GM21619 (cell line): Measurements from ENCODE around the gene RTL9.

ENCODE experiments used
- ATAC-seq: cut with Tn5 transposase; IDR thresholded peaks from one replicate; pipeline ENCODE4 v1.9.1; 2021; ENCODE audit not compliant: unreplicated experiment

Gene RTL9

DNA sequence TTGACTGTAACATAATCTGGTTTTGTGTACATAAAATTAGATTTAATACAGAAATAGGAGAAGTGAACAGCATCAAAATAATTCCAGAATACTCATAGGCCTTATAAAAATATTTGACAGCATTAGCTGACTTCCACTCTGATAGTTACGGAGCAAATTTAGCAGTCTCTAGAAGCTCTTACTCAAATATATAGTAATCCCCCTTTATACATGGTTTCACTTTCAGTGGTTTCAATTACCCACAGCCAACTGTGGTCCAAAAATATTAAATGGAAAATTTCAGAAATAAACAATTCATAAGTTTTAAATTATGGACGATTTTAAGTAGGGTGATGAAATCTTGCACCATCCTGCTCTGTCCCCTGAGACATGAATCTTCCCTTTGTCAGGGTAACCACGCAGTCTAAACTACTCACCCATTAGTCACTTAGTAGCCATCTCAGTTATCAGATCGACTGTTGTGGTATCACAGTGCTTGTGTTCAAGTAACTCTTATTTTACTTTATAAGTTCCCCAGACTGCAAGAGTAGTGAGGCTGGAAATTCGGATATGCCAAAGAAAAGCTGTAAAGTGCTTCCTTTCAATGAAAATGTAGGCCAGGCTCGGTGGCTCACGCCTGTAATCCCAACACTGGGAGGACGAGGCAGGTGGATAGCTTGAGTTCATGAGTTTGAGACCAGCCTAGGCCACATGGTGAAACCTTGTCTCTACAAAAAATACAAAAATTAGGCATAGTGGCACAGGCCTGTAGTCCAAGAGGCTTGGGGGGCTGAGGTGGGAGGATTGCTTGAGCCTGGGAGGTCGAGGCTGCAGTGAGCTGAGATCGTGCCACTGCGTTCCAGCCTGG lies 17.2 kb upstream of the RTL9 start:
- peak; percentile 94 for ATAC-seq

DNA sequence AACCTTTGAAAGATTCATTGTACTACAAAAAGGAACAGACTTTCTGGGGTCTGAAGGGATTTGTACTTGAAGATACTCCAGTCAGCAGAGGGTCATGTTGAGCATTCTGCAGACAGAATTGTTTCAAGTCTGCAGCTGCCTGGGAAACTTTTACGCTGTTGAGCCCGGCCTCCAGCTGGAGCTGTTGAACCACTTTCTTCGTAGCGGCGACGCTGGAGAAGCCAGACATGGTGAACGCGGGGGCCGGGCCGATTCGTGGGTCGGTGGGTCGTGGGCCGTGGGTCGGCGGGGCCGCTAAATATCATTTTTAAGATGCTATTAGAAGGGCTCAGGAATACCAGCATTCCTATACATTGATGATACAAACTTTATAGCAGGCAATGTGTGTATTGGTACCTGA lies 12.0 kb upstream of the RTL9 start:
- no peak for ATAC-seq

DNA sequence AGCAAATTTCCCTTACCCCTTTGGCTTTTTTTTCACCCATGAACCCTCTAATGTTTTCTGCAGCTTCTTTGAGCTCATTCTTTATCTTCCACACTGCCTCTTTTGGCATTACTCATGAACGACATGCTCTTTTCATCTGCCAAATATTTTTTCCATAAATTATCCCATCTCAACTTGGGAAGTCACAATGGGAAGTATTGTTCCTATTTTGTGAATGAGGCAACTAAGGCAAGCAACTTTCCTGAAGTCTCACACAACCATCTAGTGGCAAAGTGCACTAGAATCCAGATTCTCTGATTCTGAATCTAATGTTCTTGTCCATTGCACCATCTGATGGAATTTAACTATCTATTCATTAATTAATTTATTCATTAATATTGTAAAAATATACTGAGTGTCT lies 625 bp downstream of the RTL9 start:
- no peak for ATAC-seq

DNA sequence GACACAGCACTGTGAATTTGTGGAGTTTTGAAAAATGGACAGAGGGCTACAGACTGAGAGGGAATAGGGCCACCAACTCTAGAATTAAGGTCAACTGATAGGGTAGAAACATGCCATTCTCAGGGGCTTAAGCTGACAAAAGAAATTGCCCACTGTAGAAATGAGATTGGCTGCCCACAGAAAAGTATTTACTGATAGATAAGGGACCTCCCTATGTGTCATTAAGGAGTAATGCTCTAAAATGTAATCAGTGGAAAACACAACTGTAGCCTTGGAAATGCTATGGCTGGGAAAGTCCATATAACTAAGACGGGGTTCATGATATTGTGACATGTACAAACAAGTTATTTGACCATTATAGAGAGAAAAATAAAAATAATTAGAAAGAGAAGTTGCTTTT lies 4.6 kb downstream of the RTL9 start:
- ATAC-seq: no peak

DNA sequence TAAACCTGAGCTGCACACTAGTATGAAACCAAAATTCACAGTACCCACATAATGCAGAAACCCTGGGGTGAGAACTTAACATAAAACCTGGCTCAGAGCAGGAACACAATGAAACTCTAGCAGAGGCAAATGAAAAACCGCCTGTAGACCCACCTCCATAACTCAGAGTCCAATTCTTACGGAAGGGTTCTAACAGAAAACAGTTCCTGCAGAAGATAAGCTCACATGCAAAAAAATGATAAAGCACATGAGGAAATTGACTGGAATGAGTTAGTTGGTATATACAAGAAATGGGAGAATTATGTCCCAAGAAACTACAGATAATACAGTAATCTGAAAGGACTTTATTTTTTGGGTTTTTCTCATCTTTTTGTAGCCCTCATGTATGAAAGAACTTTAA lies 14.7 kb downstream of the RTL9 start:
- ATAC-seq: no peak

DNA sequence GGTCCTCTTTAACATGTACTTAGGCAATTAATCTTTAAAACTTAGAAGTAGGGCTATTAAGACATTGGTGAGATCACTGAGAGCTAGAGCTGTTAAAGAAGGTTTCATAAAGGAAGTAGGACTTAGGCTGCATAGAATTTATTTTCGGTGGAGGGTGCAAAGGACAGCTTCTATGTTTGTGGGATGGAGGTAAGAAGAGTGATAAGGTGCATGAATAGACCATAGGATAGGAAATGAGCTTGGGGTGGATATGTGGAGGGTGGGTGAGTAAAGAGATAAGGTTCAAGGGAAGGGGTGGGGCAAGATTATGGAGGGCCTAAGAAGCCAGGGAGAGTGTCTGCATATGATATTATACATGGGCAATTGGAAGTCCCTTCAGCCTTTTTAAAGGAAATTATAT lies 15.9 kb downstream of the RTL9 start:
- no peak for ATAC-seq

DNA sequence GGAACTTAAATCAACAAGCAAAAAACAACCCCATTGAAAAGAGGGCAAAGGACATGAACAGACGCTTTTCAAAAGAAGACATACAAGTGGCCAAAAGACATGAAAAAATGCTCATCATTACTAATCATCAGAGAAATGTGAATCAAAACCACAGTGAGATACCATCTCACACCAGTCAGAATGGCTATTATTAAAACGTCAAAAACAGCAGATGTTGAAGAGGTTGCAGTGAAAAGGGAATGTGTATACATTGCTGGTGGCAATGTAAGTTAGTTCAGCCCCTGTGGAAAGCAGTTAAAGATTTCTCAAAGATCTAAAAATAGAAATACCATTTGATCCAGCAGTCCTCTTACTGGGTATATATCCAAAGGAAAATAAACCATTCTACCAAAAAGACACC lies 22.6 kb downstream of the RTL9 start:
- no peak for ATAC-seq

DNA sequence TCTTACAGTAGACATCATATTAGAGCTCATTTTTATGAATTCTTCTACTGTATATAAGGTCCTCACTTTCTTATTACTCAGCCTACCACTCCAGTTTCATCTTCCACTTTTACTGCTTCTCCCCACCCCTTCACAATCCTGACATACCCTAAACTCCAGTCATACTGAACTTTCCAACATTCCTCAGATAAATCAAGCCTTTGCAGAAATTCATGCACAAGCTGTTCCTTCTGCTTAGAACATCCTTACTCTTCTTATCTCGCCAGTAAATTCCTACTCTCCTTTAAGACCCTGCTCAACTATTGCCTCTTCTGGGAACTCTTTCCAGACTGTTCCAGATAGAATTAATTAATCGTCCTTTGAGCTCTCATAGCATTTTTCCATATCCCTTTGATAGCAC lies 24.8 kb downstream of the RTL9 start:
- no peak for ATAC-seq

DNA sequence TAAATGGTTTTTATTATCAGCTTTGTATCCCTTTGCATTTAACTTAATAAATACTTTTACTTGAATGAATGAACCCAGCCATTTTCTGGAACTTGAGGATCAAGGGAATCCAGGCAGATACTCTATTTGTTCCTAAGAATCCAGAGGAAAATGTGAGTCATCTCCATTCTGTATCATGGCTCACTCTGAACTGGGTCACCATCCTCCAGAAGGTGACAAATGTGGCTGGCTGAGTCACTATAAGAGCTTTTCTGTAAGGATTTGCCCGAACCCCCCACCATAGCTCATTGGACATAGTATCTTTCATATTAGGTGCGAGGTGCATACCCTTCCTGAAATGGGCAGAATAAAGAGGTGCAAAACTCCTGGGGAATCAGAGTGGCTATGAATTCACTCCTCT lies 25.8 kb downstream of the RTL9 start:
- ATAC-seq: no peak

DNA sequence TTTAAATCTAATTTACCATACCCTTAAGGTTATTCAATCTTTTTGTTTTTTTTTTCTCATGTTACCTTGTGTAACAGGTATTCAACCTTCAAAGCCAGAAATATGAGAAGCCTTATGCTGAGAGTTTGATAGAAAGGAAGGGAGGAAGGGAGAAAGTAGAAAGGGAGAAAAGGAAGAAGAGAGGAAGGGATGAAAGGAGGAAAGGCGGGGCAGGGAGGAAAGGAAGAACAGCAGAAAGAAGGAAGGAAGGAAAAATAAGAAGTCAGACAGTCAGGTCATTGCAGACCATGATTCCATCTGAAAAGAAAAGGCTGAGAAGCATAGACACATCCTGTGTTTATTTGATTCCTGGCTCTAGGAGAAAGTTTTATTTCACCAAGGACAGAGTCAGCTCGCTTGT lies 30.9 kb downstream of the RTL9 start:
- ATAC-seq: no peak

DNA sequence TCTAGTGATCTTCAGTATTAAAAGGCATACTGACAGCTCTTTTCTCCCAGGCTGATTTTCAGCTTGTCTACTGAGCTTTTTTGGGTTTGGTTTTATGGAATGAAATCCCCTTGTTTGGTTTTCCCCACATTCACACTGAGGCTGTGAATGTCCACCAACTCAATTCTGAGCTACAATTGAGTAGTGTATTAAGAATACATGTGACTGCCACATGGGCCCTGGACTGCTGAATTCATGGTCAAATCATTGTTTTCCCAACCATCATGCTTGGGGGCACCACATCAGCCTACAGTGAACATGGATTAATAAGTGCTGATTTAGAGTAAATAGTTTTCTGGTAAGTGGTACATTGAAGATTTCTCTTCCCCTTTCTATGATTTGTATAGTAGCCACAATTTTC lies 32.4 kb downstream of the RTL9 start:
- no peak for ATAC-seq

DNA sequence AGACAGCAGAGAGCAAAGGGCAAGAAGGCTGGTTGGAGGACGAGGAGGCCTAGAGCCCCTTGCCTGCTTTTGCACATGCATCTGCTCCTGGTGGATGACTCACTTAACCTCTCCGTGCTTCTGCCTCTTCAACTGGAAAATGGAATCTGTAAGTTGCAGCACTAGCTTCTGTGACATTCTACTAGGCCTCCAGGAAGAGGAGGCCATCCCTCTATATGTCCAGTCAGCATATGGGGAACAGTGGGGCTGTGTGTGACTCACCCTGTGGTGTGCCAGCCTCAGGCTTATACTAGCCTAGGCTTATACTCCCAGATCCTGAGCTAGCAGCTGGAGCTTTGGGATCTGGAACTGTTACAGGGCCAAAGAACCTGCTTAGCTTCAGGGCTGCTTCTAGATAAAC lies 36.0 kb downstream of the RTL9 start:
- no peak for ATAC-seq

DNA sequence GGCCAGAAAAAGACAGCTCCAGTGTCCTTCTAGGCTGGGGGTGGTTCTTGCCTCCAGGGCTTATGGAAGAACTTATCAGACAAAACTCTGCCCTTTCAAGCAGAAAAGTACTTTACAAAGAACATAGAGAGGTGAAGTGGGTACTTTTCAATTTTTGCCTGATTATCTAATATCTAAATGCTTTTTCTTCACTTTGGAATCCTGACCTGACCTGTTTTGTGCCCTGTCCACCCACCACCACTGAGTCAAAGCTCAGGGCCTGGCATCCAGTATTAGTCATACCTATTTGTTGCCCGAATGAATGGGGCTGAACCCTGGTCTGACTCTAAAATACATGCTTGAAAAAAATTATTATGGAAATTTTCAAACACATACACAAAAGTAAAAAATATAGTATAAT lies 37.2 kb downstream of the RTL9 start:
- no peak for ATAC-seq

DNA sequence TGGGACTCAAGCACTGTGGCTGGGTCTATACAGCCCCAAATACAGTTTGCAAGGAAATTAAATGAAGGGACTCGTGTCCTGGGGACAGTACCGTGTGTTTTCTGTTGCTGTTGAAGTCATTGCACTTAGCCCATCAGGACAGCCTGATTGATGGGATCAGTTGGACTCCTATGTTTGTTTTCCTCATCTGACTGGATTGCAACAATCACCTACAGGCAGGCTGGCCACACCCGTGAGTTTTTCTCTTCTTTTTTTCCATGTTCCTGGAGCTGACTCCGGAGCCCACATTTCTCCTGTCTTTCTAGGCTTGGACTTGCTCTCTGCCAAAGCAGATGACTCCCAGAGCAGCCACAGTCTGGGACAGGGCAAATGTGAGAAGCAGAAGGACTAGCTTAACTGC lies 38.1 kb downstream of the RTL9 start:
- ATAC-seq: no peak

DNA sequence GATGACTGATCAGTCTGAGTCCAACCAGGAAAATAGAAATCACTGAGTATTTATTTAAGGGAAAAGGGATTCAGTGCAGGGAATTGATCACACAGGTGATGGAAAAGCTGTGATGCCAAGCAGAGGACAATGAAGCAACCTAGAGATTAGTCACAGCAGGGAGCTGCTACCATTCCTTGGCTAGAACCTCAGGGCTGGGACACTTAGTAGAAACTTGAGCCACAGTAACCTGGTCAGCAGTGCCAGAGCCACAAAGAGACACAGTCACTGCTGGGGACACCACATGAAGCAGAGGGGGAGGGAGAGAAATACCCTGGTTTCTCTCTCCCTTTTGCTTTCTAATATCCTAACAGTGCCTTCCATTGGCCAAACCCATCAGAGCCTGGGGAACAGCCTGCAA lies 38.7 kb downstream of the RTL9 start:
- ATAC-seq: no peak

DNA sequence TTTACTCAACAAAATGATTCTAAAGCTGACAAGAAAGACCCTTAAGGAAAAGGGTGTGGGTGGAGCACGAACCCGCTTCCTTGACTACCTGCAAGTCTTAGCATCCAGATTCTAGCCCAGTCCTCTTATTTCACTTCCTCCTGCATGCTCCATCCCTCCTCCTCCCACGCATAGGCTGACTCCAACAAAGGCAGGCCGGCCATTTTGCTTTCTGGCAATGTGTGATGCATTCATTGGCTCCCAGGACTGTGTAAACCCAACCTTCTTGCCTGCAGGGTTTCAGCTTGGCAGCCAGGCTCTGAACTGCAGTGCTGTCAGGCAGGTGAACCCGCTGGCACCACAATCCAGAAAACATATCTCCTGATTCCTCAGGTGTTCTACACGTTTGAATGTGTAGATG lies 39.3 kb downstream of the RTL9 start:
- ATAC-seq: no peak

DNA sequence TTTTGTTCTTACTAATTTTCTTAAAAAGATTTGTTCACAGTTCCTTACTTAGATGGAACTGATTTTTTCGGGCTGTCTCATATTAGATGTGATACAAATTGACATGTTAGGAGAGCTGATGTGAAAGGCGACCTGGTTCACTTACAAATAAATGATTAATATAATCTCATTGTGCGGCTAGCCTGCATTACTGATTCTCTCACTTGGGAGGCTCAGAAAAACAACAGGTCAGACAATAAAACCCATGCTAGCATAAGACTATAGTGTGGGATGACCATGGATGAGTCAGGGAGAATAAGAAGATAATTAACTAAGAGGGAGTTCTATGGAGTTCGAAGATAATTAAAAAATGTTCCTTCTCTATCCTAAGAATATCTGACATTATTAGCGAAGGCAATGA lies 40.8 kb downstream of the RTL9 start:
- no peak for ATAC-seq

DNA sequence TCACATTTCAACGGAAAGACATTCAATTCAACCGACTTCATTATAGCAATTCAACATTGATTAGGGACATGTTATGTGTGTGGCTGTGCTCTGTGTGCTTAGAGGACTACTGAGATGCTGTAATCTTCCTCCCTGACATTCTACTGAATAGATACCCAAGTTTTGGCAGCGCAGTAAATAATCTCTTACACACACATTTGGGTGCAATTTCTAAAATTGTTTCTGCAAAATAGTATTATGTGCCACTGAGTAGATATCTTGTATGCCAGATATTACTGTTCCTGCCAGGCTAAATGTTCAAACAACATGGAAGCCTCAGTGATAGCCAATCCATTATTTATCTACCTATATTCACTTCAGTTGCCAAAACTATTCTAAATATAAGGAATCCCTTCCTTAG lies 41.3 kb downstream of the RTL9 start:
- no peak for ATAC-seq

DNA sequence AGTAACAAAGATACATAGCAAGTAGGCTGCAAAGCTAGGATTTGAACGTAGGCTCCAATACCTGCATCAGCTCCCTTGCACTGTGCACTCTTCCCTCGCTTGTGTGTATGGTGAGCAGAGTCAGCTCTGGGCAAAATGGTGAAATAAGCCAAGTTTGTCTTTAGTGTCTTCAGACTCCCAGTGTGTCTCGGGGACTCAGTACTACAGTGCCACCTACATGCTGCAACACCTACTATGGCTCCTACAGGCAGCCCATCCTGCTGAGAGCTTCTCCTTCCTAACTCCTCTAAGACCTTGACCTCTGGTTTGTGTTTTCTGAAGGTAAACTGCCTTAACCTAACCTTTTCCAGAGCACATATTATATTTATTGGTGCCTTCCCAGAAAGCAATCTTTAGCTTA lies 42.5 kb downstream of the RTL9 start:
- ATAC-seq: no peak

DNA sequence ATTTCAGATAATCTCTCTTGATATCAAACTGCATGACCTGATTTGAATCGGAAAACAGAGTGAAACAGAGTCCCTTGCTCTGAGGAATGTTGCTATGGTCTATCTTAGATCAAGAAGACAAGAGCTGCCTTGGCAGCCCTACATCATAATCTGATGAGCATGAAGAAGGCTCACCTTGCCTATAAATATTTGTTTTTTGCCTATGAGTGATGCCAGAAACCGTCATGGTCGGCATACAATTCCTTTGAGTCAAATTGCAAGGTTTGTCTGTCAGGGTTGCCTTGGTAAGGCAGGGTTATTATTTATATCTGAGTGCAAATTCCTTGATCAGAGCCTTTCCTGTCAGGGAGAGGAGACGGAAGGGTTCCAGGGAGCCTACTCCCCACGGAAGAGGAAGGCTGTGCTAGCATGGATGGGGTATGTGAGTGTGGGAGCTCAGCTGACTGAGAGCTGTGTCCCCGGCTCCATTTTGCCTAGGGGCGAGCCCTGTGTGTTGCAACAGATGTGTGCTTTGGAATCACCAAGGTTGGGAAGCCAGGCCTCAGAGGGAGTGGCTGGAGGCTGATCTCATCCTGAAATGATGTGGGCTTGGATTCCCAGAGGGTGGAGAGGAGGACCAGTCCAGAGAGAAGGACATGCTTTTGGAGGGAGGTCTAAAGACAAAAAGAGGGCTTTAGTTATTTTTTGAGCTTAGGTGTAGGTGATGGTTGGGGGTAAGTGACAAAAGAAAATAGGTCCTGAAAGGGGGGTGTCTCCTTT lies 43.6 kb downstream of the RTL9 start:
- ATAC-seq: no peak

DNA sequence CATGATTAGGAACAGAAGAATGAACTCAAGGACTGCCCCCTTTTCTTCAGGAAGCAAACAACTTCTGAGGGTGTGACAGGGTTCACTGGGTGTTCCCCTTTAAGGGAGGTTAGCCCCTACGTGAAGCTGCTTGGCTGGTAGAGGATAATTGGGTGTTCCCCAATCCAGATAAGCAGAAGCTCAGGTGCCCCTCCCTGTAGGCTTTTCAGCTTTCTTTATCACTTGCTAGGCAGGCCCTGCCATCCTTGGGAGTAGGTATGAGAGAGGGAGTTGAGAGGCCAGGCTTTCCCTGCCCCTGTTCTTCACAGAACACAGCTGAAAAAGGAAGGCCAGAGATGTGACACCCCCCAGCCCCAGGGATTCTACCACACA lies 44.2 kb downstream of the RTL9 start:
- no peak for ATAC-seq

DNA sequence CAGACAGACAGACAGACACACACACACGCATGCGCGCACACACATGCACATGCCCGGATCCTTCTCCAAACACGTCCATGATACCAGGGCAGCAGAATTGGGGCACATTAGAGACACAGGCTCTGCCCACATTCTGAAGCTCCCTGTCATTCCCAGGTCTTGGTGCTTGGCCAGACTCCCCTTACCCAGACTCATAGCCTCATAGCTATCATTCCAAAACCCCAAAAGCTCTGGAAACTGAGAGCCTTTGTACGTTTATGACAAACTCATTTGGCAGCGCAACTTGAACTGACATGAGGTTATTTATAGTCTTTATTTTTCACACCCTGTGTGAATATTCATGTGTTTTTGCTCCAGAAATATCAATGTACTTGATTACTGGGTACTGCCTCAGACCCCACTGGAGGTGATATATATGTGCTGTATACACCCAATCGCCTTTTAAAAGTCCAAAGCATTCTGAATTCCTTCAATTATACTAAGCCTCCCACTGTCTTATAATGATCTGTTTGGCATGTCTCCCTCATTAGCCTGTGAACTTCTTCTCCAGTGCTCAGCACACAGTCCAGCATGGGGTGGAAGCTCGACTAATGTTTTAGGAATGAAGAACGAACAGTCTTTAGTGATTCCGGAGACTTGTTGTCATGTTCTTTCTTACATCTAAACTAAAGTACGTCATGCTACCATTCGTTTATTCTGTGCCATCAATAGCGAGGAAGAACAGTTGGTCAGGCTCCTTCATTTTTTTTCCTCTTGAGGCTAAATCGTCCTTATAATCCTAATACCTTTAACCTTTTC lies 45.0 kb downstream of the RTL9 start:
- no peak for ATAC-seq
